CD8-positive, alpha-beta memory T cell (primary cell): ENCODE measurements around the gene DPF3. TPM values are rescaled to one million over a fixed set of nuclear protein-coding genes. Genes with fewer than 3 reads are reported as not detected.

Experiments used
- CTCF ChIA-PET: fragments of 350-600 bp; sonication (Branson Sonifier 250); formaldehyde crosslinking; loops from one replicate; lab custom pipeline; 2021; ENCODE audit warnings: antibody characterized with exemption; lab: Charles Lee
- POLR2A ChIA-PET: fragments of 350-600 bp; sonication (Branson Sonifier 250); formaldehyde crosslinking; loops from one replicate; lab custom pipeline; 2021; ENCODE audit warnings: antibody characterized with exemption; lab: Charles Lee
- DNase-seq, 5 donors: peaks; one replicate each; pipeline versions ENCODE4 v3.0.0 to v3.0.0-alpha.2; 2020 to 2022; ENCODE audit warnings: mixed read lengths in 1 of 5
- H3K27ac ChIP-seq: one replicate; pipeline ENCODE4 v1.7.0; 2013; ENCODE audit warnings: low read depth, mild to moderate bottlenecking, low read length, moderate library complexity
- H3K27me3 ChIP-seq: 2 replicates; pipeline ENCODE4 v1.7.0; 2013; ENCODE audit warnings: low read length, mild to moderate bottlenecking; ENCODE audit not compliant: insufficient read depth, poor library complexity, severe bottlenecking
- H3K36me3 ChIP-seq: 2 replicates; pipeline ENCODE4 v1.7.0; 2013; ENCODE audit warnings: mild to moderate bottlenecking, low read length, moderate library complexity; ENCODE audit not compliant: insufficient read depth
- H3K4me1 ChIP-seq: 2 replicates; pipeline ENCODE4 v1.7.0; 2013; ENCODE audit warnings: mild to moderate bottlenecking, low read length, moderate library complexity; ENCODE audit not compliant: insufficient read depth
- H3K4me3 ChIP-seq: 2 replicates; pipeline ENCODE4 v1.7.0; 2013; ENCODE audit warnings: mild to moderate bottlenecking, low read length
- H3K9me3 ChIP-seq: 2 replicates; pipeline ENCODE4 v1.7.0; 2013; ENCODE audit warnings: mild to moderate bottlenecking, low read length
- H3K27ac Mint-ChIP-seq, 8 donors: one replicate each; pipeline ENCODE4 v1.8.0; 2020 to 2021; ENCODE audit warnings: mixed read lengths in 8 of 8, mild to moderate bottlenecking in 6 of 8, inconsistent platforms in 3 of 8, moderate library complexity in 3 of 8
- H3K27me3 Mint-ChIP-seq, 2 donors: one replicate each; pipeline ENCODE4 v1.8.0; 2020 to 2021; ENCODE audit warnings: mixed read lengths in 2 of 2, mild to moderate bottlenecking in 1 of 2, moderate library complexity in 1 of 2
- H3K36me3 Mint-ChIP-seq, 3 donors: one replicate each; pipeline ENCODE4 v1.8.0; 2020 to 2021; ENCODE audit warnings: mixed read lengths in 3 of 3, inconsistent platforms in 1 of 3, mild to moderate bottlenecking in 1 of 3
- H3K4me1 Mint-ChIP-seq, 3 donors: one replicate each; pipeline ENCODE4 v1.8.0; 2020 to 2021; ENCODE audit warnings: mixed read lengths in 3 of 3, inconsistent platforms in 1 of 3, mild to moderate bottlenecking in 1 of 3
- H3K4me3 Mint-ChIP-seq, 7 donors: one replicate each; pipeline ENCODE4 v1.8.0; 2020 to 2021; ENCODE audit warnings: mixed read lengths in 7 of 7, mild to moderate bottlenecking in 6 of 7, moderate library complexity in 4 of 7, inconsistent platforms in 2 of 7
- H3K9me3 Mint-ChIP-seq, 5 donors: one replicate each; pipeline ENCODE4 v1.8.0; 2020 to 2022; ENCODE audit warnings: mixed read lengths in 5 of 5, mild to moderate bottlenecking in 3 of 5, moderate library complexity in 2 of 5, inconsistent platforms in 1 of 5
- polyA plus RNA-seq: library from polyadenylated mRNA; unstranded; fragments of 300-500 nt; fragmentation: Illumina TruSeq; gene quantifications from one replicate; pipeline ENCODE4 v1.2.3, GENCODE V29; 2021
- total RNA-seq, 2 experiments: library from RNA; stranded (reverse); gene quantifications; one replicate each; pipeline ENCODE4 v1.2.3, GENCODE V29; 2021

DPF3 gene
- total and polyA plus RNA-seq, 3 experiments from 2014 or later, result 0.50 to 1.3 (median 0.62) TPM

DNA sequence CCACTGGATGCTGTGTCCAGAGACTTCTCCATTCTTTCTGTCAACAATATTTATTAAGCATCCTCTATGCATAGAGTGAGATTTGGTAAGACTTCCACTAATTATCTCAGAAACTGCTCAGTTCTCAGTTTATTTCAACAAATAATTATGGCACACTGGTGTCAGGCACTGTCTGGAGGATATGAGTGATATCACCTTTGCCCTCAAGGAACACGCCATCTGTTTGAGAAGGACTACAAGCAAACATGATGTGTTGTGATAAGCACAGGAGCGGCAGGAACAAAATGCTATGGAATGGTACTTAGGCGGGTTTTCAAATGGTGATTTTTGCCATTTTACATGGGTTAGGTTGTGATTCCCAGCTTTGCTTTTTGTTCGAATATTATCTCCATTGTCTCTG, 229.2 kb downstream of the DPF3 start:
- Mint-ChIP-seq H3K4me1 (no peaks in the 10 kb centered on the region), H3K36me3 (peaks cover 0 to 3% (median 3%) of the 10 kb centered on the region in 3 donors), H3K9me3 (no peaks in the 10 kb centered on the region), H3K4me3 (no peak overlapping the region), H3K27me3 (peaks cover 0 to 6% of the 10 kb centered on the region in 2 donors), H3K27ac (no peak overlapping the region)
- Histone ChIP-seq H3K27ac (no peak overlapping the region), H3K4me1 (no peaks in the 10 kb centered on the region), H3K27me3 (no peaks in the 10 kb centered on the region), H3K4me3 (no peak overlapping the region), H3K36me3 (no peaks in the 10 kb centered on the region), H3K9me3 (no peaks in the 10 kb centered on the region)
- DNase-seq, result no peak
- ChIA-PET CTCF (no interaction called here), POLR2A (no interaction called here)

GRCh38 chr14:72663956-72664650, 229.8 kb downstream of the DPF3 start:
- no peaks in the 10 kb centered on the region for H3K4me1 Mint-ChIP-seq
- Histone ChIP-seq H3K27ac (no peak overlapping the region), H3K4me3 (no peak overlapping the region), H3K4me1 (no peaks in the 10 kb centered on the region), H3K27me3 (no peaks in the 10 kb centered on the region), H3K9me3 (no peaks in the 10 kb centered on the region), H3K36me3 (no peaks in the 10 kb centered on the region)
- H3K27ac Mint-ChIP-seq, result peak overlapping the region in 2 of 8 donors; percentile 20 to 24
- POLR2A ChIA-PET, result no interaction called here
- no peaks in the 10 kb centered on the region for H3K9me3 Mint-ChIP-seq
- DNase-seq, result no peak
- peaks cover 0 to under 1% of the 10 kb centered on the region in 2 donors for H3K27me3 Mint-ChIP-seq
- CTCF ChIA-PET, result no interaction called here
- no peak overlapping the region for H3K4me3 Mint-ChIP-seq
- H3K36me3 Mint-ChIP-seq, result peaks cover 0 to 4% (median 3%) of the 10 kb centered on the region in 3 donors

- CTCF ChIA-PET, result no interaction called here
- H3K4me3 Mint-ChIP-seq, result no peak overlapping the region
- H3K4me1 ChIP-seq, result no peaks in the 10 kb centered on the region
Observed at GRCh38 chr14:72663076-72663487, 230.8 kb downstream of the DPF3 start.

GRCh38 chr14:72662214-72662613, 231.7 kb downstream of the DPF3 start:
- no peak overlapping the region for H3K4me3 ChIP-seq
- peaks cover 0 to 6% (median 3%) of the 10 kb centered on the region in 3 donors for H3K36me3 Mint-ChIP-seq
- H3K4me3 Mint-ChIP-seq, result no peak overlapping the region
- H3K27ac Mint-ChIP-seq, result no peak overlapping the region
- no peaks in the 10 kb centered on the region for H3K36me3 ChIP-seq
- no peak overlapping the region for H3K27ac ChIP-seq
- H3K9me3 ChIP-seq, result no peaks in the 10 kb centered on the region
- ChIA-PET POLR2A (no interaction called here), CTCF (no interaction called here)
- H3K4me1 ChIP-seq, result no peaks in the 10 kb centered on the region
- peaks cover 0 to 1% of the 10 kb centered on the region in 2 donors for H3K27me3 Mint-ChIP-seq
- no peaks in the 10 kb centered on the region for H3K9me3 Mint-ChIP-seq
- H3K27me3 ChIP-seq, result no peaks in the 10 kb centered on the region
- no peak for DNase-seq
- H3K4me1 Mint-ChIP-seq, result no peaks in the 10 kb centered on the region

More at GRCh38 chr14:72663076-72663487, 230.8 kb downstream of the DPF3 start:
- DNase-seq, result no peak
- no peak overlapping the region for H3K4me3 ChIP-seq
- Mint-ChIP-seq H3K27me3 (no peaks in the 10 kb centered on the region), H3K36me3 (peaks cover 0 to 6% (median 3%) of the 10 kb centered on the region in 3 donors), H3K4me1 (no peaks in the 10 kb centered on the region), H3K9me3 (no peaks in the 10 kb centered on the region), H3K27ac (no peak overlapping the region)
- POLR2A ChIA-PET, result no interaction called here
- H3K27me3 ChIP-seq, result no peaks in the 10 kb centered on the region
- H3K9me3 ChIP-seq, result no peaks in the 10 kb centered on the region
- H3K27ac ChIP-seq, result no peak overlapping the region
- no peaks in the 10 kb centered on the region for H3K36me3 ChIP-seq

GRCh38 chr14:72657214-72657921, 236.5 kb downstream of the DPF3 start:
- H3K9me3 ChIP-seq, result no peaks in the 10 kb centered on the region
- Mint-ChIP-seq H3K4me3 (no peak overlapping the region), H3K4me1 (no peaks in the 10 kb centered on the region), H3K27ac (no peak overlapping the region), H3K36me3 (peaks cover 0 to 3% (median 0%) of the 10 kb centered on the region in 3 donors), H3K27me3 (peaks cover 4 to 8% of the 10 kb centered on the region in 2 donors), H3K9me3 (no peaks in the 10 kb centered on the region)
- H3K27me3 ChIP-seq, result no peaks in the 10 kb centered on the region
- CTCF ChIA-PET, result no interaction called here
- no peak for DNase-seq
- POLR2A ChIA-PET, result no interaction called here
- no peak overlapping the region for H3K4me3 ChIP-seq
- H3K36me3 ChIP-seq, result no peaks in the 10 kb centered on the region
- H3K27ac ChIP-seq, result no peak overlapping the region
- no peaks in the 10 kb centered on the region for H3K4me1 ChIP-seq

DNA sequence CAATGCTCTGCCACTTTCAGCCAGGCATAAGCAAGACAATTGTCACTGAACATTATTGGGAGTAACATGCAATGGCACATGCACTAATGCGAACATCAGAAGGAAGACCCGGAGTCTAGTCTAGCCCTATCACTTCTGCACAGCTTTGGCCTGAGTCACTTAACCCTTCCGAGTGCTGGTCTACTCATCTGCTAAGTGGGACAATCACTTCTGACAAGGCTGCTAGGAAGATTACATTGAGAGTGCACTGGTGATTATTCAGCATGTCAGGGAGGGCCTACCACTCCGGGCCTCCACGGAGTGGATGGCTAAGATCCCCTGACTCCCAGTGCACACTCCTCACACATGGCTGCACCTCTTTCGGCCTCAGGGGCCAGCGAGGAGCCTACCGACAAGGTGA, 240.9 kb downstream of the DPF3 start:
- ChIA-PET POLR2A (no interaction called here), CTCF (no interaction called here)
- DNase-seq, result no peak
- no peaks in the 10 kb centered on the region for H3K9me3 Mint-ChIP-seq
- Histone ChIP-seq H3K9me3 (no peaks in the 10 kb centered on the region), H3K4me1 (no peaks in the 10 kb centered on the region), H3K4me3 (no peak overlapping the region), H3K27ac (no peak overlapping the region), H3K36me3 (no peaks in the 10 kb centered on the region), H3K27me3 (no peaks in the 10 kb centered on the region)
- H3K4me1 Mint-ChIP-seq, result no peaks in the 10 kb centered on the region
- no peak overlapping the region for H3K4me3 Mint-ChIP-seq
- no peaks in the 10 kb centered on the region for H3K36me3 Mint-ChIP-seq
- H3K27me3 Mint-ChIP-seq, result peaks cover 4 to 12% of the 10 kb centered on the region in 2 donors
- H3K27ac Mint-ChIP-seq, result no peak overlapping the region

GRCh38 chr14:72652179-72652578, 241.7 kb downstream of the DPF3 start:
- Mint-ChIP-seq H3K4me1 (no peaks in the 10 kb centered on the region), H3K27ac (no peak overlapping the region), H3K9me3 (no peaks in the 10 kb centered on the region), H3K36me3 (no peaks in the 10 kb centered on the region), H3K27me3 (peaks cover 3 to 12% of the 10 kb centered on the region in 2 donors), H3K4me3 (no peak overlapping the region)
- H3K9me3 ChIP-seq, result no peaks in the 10 kb centered on the region
- CTCF ChIA-PET, result no interaction called here
- DNase-seq, result no peak
- no peaks in the 10 kb centered on the region for H3K36me3 ChIP-seq
- H3K4me3 ChIP-seq, result no peak overlapping the region
- POLR2A ChIA-PET, result no interaction called here
- H3K4me1 ChIP-seq, result no peaks in the 10 kb centered on the region
- no peaks in the 10 kb centered on the region for H3K27me3 ChIP-seq
- no peak overlapping the region for H3K27ac ChIP-seq

DNA sequence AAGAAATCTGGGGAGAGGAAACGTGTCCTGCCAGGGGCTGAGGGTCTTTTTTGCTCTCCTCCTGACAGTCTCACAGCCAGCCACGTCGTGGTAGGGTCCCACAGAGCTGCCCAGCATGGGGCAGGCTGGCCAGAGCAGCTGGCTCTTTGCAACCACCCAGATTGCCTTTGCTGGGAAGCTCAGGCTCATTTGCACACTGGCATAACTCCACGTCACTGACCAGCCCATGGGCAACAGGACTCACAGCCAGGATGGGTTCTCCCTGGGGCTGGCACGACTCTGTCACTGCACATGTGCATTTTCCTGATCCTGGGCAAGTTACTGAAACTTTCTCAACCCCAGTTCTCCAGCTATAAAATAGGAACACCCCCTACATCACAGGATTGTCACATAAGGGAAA, 242.2 kb downstream of the DPF3 start:
- no peak overlapping the region for H3K27ac Mint-ChIP-seq
- H3K36me3 ChIP-seq, result no peaks in the 10 kb centered on the region
- H3K27ac ChIP-seq, result no peak overlapping the region
- DNase-seq, result no peak
- H3K27me3 Mint-ChIP-seq, result peaks cover 3 to 12% of the 10 kb centered on the region in 2 donors
- H3K9me3 ChIP-seq, result no peaks in the 10 kb centered on the region
- POLR2A ChIA-PET, result no interaction called here
- no peaks in the 10 kb centered on the region for H3K27me3 ChIP-seq
- CTCF ChIA-PET, result no interaction called here
- H3K4me3 ChIP-seq, result no peak overlapping the region
- no peaks in the 10 kb centered on the region for H3K9me3 Mint-ChIP-seq
- H3K4me1 Mint-ChIP-seq, result no peaks in the 10 kb centered on the region
- H3K4me1 ChIP-seq, result no peaks in the 10 kb centered on the region
- H3K36me3 Mint-ChIP-seq, result no peaks in the 10 kb centered on the region
- H3K4me3 Mint-ChIP-seq, result no peak overlapping the region
